ENCODE results near the gene FETUB.
"Not testable (repeated sequence)": the region's sequence is repeated elsewhere in the genome, so short reads cannot be mapped to it uniquely, and the experiment has no call there.

Gene FETUB

GRCh38 chr3:186683979-186684378, 43.8 kb downstream of the FETUB start:
- no peak for DNase-seq

GRCh38 chr3:186686475-186686874, 46.3 kb downstream of the FETUB start:
- DNase-seq, result not testable (repeated sequence)

GRCh38 chr3:186687120-186687651, 47.0 kb downstream of the FETUB start:
- no peak for DNase-seq

- DNase-seq, result not testable (repeated sequence)
These were observed 50.1 kb downstream of the FETUB start for GRCh38 chr3:186690304-186690703.

GRCh38 chr3:186691676-186692075, 51.5 kb downstream of the FETUB start:
- no peak for DNase-seq

- DNase-seq, result no peak
These were observed 53.6 kb downstream of the FETUB start for GRCh38 chr3:186693843-186694242.

- no peak for DNase-seq
These were observed 54.3 kb downstream of the FETUB start for GRCh38 chr3:186694288-186695032.

GRCh38 chr3:186696522-186696921, 56.3 kb downstream of the FETUB start:
- DNase-seq, result no peak

- DNase-seq, result no peak
These were observed 57.3 kb downstream of the FETUB start for GRCh38 chr3:186697510-186697909.

- DNase-seq, result no peak
These were observed 60.1 kb downstream of the FETUB start for GRCh38 chr3:186700267-186700666.

- DNase-seq, result not testable (repeated sequence)
These were observed 62.3 kb downstream of the FETUB start for GRCh38 chr3:186702451-186702850.
